Sciatic nerve (tissue), 2 donors: ENCODE data around the gene CELF4. TPM values are rescaled to one million over a fixed set of nuclear protein-coding genes. Genes with fewer than 3 reads are reported as not detected.

Experiments used
- ATAC-seq: fragments of 200-7000 bp; cut with Tn5 transposase; one replicate; pipeline ENCODE4 v1.9.1; 2020; ENCODE audit warnings: mild to moderate bottlenecking, moderate library complexity
- DNase-seq: peaks from one replicate; pipeline ENCODE4 v3.0.0-alpha.2; 2020; ENCODE audit warnings: low spot score
- intact Hi-C: fragments of 100-400 bp; cut with DNase I; formaldehyde crosslinking; loops from one replicate; pipeline ENCODE4 v1.14.2; 2022
- total RNA-seq: library from RNA; stranded (reverse); fragmentation: NEBNext Ultra II Directional; extraction: Animal tissue kit (Norgen Biotek cat#: 25700); gene quantifications from one replicate; pipeline ENCODE4 v1.2.1, GENCODE V29; 2021
- donor health status: DM: no; HTN: no; CAD: no.
- donor health status: DM: no; HTN: no; CAD: no.

The CELF4 gene
- total RNA-seq, 1 donor from 2014 or later = 0.45 TPM

DNA sequence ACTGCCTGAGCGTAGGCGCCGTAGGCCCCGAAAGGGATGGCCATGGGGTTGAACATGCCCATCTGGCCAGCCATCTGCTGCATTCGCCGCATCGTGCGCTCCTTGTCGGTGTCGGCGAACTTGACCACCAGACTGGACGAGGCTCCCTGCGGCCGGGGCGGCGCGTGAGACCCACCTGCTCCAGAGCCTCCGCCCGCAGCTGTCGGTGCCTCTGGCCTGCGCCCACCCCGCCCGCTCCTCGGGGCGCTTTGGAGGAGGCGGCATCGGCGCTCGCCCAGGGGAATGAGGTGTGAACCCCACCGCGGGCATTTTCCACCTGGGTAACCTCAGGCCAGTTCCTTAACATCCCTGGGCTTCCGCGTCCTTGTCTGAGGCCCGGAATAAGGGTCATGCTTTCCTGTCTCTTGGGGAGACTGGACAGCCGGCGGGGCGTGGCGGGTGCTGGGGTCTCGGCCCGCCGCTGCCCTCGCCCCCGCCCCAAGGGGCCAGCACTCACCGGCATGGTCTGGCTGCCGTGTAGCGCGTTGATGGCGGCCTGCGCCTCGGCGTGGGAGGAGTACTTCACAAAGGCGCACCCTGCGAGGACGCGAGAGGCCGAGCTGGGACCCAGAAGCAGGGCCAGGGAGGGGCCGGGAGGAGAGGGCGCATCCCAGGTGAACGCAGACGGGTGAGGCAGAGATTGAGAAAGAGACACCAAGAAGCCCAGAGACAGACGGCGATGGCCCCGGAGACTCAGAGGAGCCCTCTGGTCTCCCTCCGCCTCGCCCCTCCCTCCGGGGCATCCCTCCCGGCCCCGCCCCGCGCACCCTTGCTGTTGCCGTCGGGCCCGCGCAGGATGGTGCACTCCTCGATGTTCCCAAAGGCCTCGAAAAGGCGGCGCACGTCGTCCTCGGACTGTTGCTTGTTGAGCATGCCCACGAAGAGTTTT, 291.0 kb downstream of the CELF4 start:
- intact Hi-C loops = no loop called here
- DNase-seq (no peak), ATAC-seq (no peak)

- ATAC-seq (no peak), DNase-seq (no peak)
- intact Hi-C loops = no loop called here
Measured at GRCh38 chr18:37272841-37273240, 292.8 kb downstream of the CELF4 start.

DNA sequence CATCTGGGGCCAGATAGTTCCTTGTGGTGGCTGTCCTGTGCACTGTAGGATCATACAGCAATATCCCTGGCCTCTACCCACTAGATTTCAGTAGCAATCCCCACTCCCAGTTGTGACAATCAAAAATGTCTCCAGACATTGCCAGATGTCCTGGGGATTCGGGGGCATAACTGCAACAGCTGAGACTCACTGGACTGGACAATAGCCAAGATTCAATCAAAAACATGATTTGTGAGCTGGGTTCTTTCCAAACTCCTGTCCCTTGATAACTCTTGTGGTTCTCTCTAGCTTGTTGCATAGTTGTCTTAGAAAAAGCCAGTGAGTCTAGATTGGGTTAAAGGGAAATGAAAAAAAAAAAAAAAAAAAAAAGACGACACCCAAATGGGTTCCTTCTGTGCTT, 293.4 kb downstream of the CELF4 start:
- intact Hi-C loops = no loop called here
- no peak for ATAC-seq
- no peak for DNase-seq

GRCh38 chr18:37270666-37271052, 294.9 kb downstream of the CELF4 start:
- intact Hi-C loops = no loop called here
- DNase-seq = no peak

DNA sequence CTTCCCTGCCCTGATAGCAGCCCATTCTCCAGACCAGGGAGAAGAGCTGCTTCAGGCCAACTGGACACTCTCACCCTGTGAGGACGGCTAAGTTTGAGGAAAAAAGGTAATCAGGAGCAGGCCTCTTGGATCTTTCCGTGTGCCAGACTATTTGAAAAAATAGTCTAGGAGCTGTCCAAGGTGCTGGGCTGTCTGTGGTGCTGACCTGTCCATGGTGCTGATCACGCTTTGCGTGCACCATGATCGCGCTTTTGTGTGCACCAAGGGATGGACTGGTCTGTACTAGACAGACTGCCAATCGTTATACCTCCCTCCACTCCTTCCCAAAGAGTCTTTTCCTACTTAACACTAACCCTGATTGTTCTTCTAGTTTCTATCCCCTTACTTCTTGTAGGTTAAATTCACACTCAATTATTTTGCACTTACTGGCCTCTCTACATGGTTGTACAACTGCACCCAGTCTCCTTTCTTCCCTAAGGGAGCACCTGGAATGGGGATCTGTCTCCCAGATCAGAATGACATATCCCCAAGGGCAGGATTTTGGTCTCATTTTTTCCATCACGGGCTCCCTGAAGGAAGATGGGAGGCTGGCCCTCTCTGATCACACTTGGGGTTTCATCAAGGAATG, 295.4 kb downstream of the CELF4 start:
- DNase-seq (no peak), ATAC-seq (peak; percentile 56)
- intact Hi-C loops = no loop called here

More at GRCh38 chr18:37270666-37271052, 294.9 kb downstream of the CELF4 start:
- ATAC-seq = no peak

- intact Hi-C loops = no loop called here
- DNase-seq (no peak), ATAC-seq (no peak)
Measured at GRCh38 chr18:37266290-37266689, 299.3 kb downstream of the CELF4 start.

DNA sequence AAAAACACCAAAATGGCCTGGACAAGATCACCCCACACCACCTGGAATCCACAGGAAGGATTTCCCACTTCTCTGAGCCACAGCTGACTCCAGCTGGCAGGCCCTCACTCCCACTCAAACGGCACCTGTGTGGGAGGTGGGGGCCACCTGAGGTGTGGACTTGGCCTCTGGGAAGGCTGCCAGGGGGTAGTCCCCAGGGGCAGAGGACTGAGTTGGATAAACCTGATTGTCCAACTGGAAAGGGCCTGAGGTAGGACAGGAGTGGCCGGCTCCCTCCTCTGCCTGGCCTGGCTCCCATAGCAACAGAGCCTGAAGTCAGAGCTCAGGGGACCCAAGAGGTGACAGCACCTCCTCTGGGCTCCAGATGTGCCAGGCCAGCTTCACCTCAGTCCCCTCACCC, 300.2 kb downstream of the CELF4 start:
- ATAC-seq = no peak
- DNase-seq = no peak
- intact Hi-C loops = no loop called here

DNA sequence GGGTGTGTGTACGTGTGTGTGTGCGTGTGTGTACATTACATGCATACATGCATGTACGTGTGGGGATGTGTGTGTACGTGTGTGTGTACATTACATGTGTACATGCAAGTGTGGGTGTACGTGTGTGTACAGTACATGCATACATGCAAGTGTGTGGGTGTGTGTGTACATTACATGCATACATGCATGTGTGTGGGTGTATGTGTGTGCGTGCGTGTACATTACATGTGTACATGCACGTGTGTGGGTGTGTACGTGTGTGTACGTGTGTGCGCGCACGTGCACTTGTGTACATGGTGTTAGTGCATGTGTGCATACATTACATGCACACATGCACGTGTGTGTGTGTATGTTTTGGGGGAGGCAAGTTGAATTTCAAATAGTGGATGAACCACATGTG, 300.6 kb downstream of the CELF4 start:
- ATAC-seq (no peak), DNase-seq (no peak)
- intact Hi-C loops = no loop called here

- DNase-seq (no peak), ATAC-seq (no peak)
- intact Hi-C loops = no loop called here
Measured at GRCh38 chr18:37261988-37262387, 303.6 kb downstream of the CELF4 start.

GRCh38 chr18:37261246-37261840, 304.3 kb downstream of the CELF4 start:
- DNase-seq (no peak), ATAC-seq (no peak)
- intact Hi-C loops = no loop called here

- no peak for DNase-seq
- no peak for ATAC-seq
- intact Hi-C loops = no loop called here
Measured at GRCh38 chr18:37260367-37261093, 305.1 kb downstream of the CELF4 start.

DNA sequence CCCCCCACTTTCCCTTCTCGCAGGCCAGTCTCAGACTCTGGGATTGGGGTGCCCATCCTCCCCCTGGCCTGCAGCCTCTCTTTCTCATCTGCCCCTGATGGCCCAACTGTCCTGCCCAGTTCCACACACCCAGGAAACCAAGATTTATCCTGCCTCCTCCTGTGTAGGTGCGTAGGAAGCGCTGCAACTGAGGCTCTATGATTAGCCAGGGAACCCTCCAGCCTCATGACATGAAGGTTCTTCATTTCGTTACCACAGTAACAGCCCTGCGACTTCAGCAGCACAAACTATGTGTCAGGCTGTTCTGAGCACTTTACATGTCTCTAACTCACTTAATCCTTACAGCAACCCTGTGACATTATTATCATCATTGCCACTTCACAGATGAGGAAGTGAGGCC, 305.9 kb downstream of the CELF4 start:
- ATAC-seq (no peak), DNase-seq (no peak)
- intact Hi-C loops = no loop called here

DNA sequence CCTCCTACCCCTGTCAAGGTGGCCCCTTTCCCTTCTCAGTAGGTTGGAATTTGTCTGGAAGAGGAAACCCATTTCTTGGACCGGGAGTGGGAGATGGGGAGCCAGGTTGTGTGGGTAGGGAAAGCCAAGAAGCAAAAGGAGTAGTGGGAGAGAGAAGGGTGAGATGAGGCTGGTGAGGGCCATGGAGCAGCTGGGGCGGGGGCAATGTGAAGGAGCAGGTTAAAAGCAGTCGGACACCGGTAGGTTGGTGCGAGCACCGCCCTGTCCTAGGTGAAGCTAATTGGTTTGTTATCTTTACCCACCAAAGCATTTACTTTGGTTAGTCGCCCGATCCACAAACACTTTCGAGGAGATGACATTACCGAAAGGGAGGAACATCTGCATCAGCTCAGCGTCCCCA, 306.8 kb downstream of the CELF4 start:
- DNase-seq (no peak), ATAC-seq (no peak)

DNA sequence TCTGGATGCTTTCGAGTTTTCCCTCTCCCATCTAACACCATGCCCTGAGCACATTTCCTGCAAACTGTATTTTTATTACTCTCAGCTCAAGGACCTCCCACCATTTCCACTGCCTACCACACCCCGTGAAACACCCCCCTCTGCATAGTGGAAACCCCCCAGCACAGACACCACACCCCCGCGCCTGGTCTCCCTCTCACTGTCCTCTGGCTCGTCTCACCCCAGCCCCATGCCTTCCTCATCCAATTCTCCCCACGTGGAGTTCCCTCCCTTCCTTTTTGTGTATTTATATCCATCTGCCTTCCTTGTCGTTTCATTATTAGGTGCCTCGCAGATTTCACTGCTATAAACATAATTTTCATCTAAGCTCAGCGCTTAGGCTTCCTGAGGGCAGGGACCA, 307.5 kb downstream of the CELF4 start:
- no peak for ATAC-seq
- intact Hi-C loops = no loop called here
- no peak for DNase-seq

More for the DNA sequence above, 306.8 kb downstream of the CELF4 start:
- intact Hi-C loops = no loop called here

DNA sequence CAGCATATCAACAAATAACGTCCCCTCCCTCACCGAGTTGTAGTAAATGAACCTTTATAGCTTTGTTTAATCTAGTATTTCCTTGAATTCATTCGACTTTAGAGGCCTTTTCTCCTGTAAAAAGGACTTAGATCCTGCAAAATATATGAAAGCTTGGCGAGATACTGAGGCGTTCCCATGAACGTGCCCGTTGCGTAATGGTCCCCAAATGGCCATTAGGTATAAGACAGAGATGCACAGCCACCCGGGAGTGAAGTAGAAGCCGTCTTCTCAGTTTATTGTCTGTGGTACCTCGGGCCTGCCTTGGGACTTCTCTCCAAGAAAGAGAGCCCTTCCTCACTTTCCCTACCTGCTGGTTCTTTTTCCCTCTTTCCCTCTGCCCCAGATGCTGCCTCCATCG, 310.6 kb downstream of the CELF4 start:
- intact Hi-C loops = no loop called here
- ATAC-seq (no peak), DNase-seq (no peak)

GRCh38 chr18:37254236-37254754, 311.3 kb downstream of the CELF4 start:
- intact Hi-C loops = no loop called here
- ATAC-seq = no peak
- no peak for DNase-seq

- intact Hi-C loops = no loop called here
- ATAC-seq (peak; percentile 28), DNase-seq (no peak)
Measured at GRCh38 chr18:37253394-37254235, 312.0 kb downstream of the CELF4 start.

GRCh38 chr18:37252854-37253393, 312.7 kb downstream of the CELF4 start:
- DNase-seq (no peak), ATAC-seq (no peak)
- intact Hi-C loops = no loop called here
